Type B pancreatic cell (in vitro differentiated cells): ENCODE results near the gene HPCAL1. TPM values are rescaled to one million over a fixed set of nuclear protein-coding genes. Genes with fewer than 3 reads are reported as not detected.

Experiments
- DNase-seq: peaks from one replicate; pipeline ENCODE4 v3.0.0; 2021; ENCODE audit warnings: mixed read lengths; ENCODE audit not compliant: unreplicated experiment; ENCODE audit errors: extremely low spot score
- H3K27ac Mint-ChIP-seq: 2 replicates; pipeline ENCODE4 v1.8.0; 2021; ENCODE audit warnings: mild to moderate bottlenecking, mixed read lengths
- H3K27me3 Mint-ChIP-seq: 2 replicates; pipeline ENCODE4 v1.8.0; 2021; ENCODE audit warnings: mixed read lengths
- H3K36me3 Mint-ChIP-seq: 2 replicates; pipeline ENCODE4 v1.8.0; 2021; ENCODE audit warnings: mixed read lengths
- H3K4me1 Mint-ChIP-seq: one replicate; pipeline ENCODE4 v1.8.0; 2021; ENCODE audit warnings: mixed read lengths; ENCODE audit not compliant: unreplicated experiment
- H3K4me3 Mint-ChIP-seq: 2 replicates; pipeline ENCODE4 v1.8.0; 2021; ENCODE audit warnings: mild to moderate bottlenecking, mixed read lengths
- H3K9me3 Mint-ChIP-seq: 2 replicates; pipeline ENCODE4 v1.8.0; 2021; ENCODE audit warnings: mixed read lengths
- CTCF ChIP-seq: fragments of 200-600 bp; sonication (generic); conservative IDR thresholded peaks from 2 replicates; pipeline ENCODE4 v1.5.0; 2021; ENCODE audit warnings: antibody characterized with exemption, mild to moderate bottlenecking
- total RNA-seq: library from RNA; stranded (reverse); gene quantifications from 2 replicates; pipeline ENCODE4 v1.2.1, GENCODE V29; 2021; ENCODE audit warnings: low replicate concordance

The HPCAL1 gene
- total RNA-seq, 1 donor from 2014 or later = 17.8 TPM

- H3K4me3 Mint-ChIP-seq = no peak overlapping the region
- H3K4me1 Mint-ChIP-seq = peaks cover 21% of the 10 kb centered on the region
- H3K27ac Mint-ChIP-seq = no peak overlapping the region
- H3K9me3 Mint-ChIP-seq = no peaks in the 10 kb centered on the region
- TF ChIP-seq CTCF = no peak
- no peak for DNase-seq
- H3K27me3 Mint-ChIP-seq = no peaks in the 10 kb centered on the region
- no peaks in the 10 kb centered on the region for H3K36me3 Mint-ChIP-seq
These were observed 107.5 kb downstream of the HPCAL1 start for GRCh38 chr2:10410001-10410822.

GRCh38 chr2:10410823-10411437, 108.2 kb downstream of the HPCAL1 start:
- Mint-ChIP-seq H3K27me3 (no peaks in the 10 kb centered on the region), H3K9me3 (no peaks in the 10 kb centered on the region), H3K4me3 (no peak overlapping the region), H3K36me3 (no peaks in the 10 kb centered on the region), H3K27ac (no peak overlapping the region), H3K4me1 (peaks cover 21% of the 10 kb centered on the region)
- DNase-seq = no peak
- no peak for TF ChIP-seq CTCF

GRCh38 chr2:10411557-10411956, 108.9 kb downstream of the HPCAL1 start:
- Mint-ChIP-seq H3K9me3 (no peaks in the 10 kb centered on the region), H3K27me3 (no peaks in the 10 kb centered on the region), H3K36me3 (no peaks in the 10 kb centered on the region), H3K4me3 (no peak overlapping the region), H3K4me1 (peaks cover 21% of the 10 kb centered on the region), H3K27ac (no peak overlapping the region)
- DNase-seq = no peak
- no peak for TF ChIP-seq CTCF

- TF ChIP-seq CTCF = no peak
- DNase-seq = no peak
- H3K27me3 Mint-ChIP-seq = no peaks in the 10 kb centered on the region
- no peaks in the 10 kb centered on the region for H3K9me3 Mint-ChIP-seq
- no peak overlapping the region for H3K27ac Mint-ChIP-seq
- H3K4me3 Mint-ChIP-seq = no peak overlapping the region
- H3K4me1 Mint-ChIP-seq = peaks cover 18% of the 10 kb centered on the region
- H3K36me3 Mint-ChIP-seq = no peaks in the 10 kb centered on the region
These were observed 109.7 kb downstream of the HPCAL1 start for GRCh38 chr2:10412380-10412779.

GRCh38 chr2:10413503-10413902, 110.8 kb downstream of the HPCAL1 start:
- Mint-ChIP-seq H3K9me3 (no peaks in the 10 kb centered on the region), H3K36me3 (no peaks in the 10 kb centered on the region), H3K4me1 (peaks cover 8% of the 10 kb centered on the region), H3K4me3 (no peak overlapping the region), H3K27ac (no peak overlapping the region), H3K27me3 (no peaks in the 10 kb centered on the region)
- DNase-seq = no peak
- no peak for TF ChIP-seq CTCF
